Measurements from ENCODE around the gene STN1. TPM values are rescaled to one million over a fixed set of nuclear protein-coding genes. Genes with fewer than 3 reads are reported as not detected.

STN1 gene
- total and polyA plus RNA-seq, 2 of the 8 experiments (the other 6 are each of a cell fraction or from before 2014, with no cell fraction given), result 10.1 to 12.4 TPM

DNA sequence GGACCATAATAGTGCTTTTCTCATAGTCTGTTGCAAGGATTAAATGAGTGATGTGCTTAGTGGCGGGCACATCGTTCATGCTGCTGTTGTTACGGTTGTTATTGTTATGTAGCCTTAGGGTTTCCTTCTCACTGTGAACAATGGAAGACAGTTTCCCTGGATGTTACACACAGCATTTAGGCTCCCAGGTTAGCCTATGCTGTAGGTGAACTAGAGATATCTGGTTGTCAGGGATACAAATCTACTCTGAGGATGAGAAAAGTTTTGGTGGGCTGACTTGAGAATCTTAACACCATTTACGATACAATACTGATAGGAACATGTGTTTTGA lies 77.3 kb downstream of the STN1 start:
- H2BK15ac ChIP-seq (ENCODE audit: low read length), result no peak overlapping the region
- peak overlapping the region; percentile 47 to 52 for H3K4me2 ChIP-seq (ENCODE audit: insufficient read depth in 1 of 2, low read depth in 2 of 2, low read length in 2 of 2)
- FAIRE-seq (peak; percentile 73), DNase-seq (ENCODE audit: low read depth in 1 of 2, low spot score in 2 of 2) (no peak)
- no peaks in the 10 kb centered on the region for H3K27me3 ChIP-seq (replicated peaks in 1 of 4; ENCODE audit: control insufficient read depth in 3 of 4, extremely low read depth in 1 of 4, insufficient read depth in 3 of 4, low read length in 3 of 4)
- no peak overlapping the region for H3K4ac ChIP-seq (replicated peaks; ENCODE audit: insufficient read length, low read depth, low read length)
- ChIA-PET POLR2A (ENCODE audit: partially characterized antibody) (interaction anchor here (3.2 kb wide), 1 partner anchor 14 kb away, joined by 8 read pairs; the partner anchor contains the start of gene SH3PXD2A), CTCF (ENCODE audit: partially characterized antibody) (interaction anchor here (0.9 to 1.4 kb wide), 5 partner anchors 11 to 88 kb away, joined by 3 to 4 read pairs (median 3); no protein-coding TSS in a partner anchor)
- H3K18ac ChIP-seq (ENCODE audit: extremely low read depth, low read length), result no peak overlapping the region
- H2AFZ ChIP-seq (ENCODE audit: low read length), result no peak overlapping the region
- H2BK120ac ChIP-seq (replicated peaks; ENCODE audit: low read depth, low read length), result no peak overlapping the region
- no peaks in the 10 kb centered on the region for H3K36me3 ChIP-seq (ENCODE audit: control insufficient read depth in 2 of 4, insufficient read depth in 4 of 4, low read length in 3 of 4)
- H3K14ac ChIP-seq (ENCODE audit: insufficient read length), result no peak overlapping the region
- H4K91ac ChIP-seq (replicated peaks; ENCODE audit: insufficient read length, low read length), result no peak overlapping the region
- H3K4me1 ChIP-seq (replicated peaks in 1 of 4; ENCODE audit: control insufficient read depth in 3 of 4, insufficient read depth in 4 of 4, low read length in 3 of 4), result peaks cover 13 to 23% (median 20%) of the 10 kb centered on the region in 4 experiments
- H3K4me3 ChIP-seq (ENCODE audit: extremely low read depth in 1 of 4, insufficient read depth in 2 of 4, low read depth in 3 of 4, low read length in 4 of 4), result no peak overlapping the region
- H3K9ac ChIP-seq (replicated peaks in 1 of 4; ENCODE audit: extremely low read depth in 1 of 4, low read depth in 3 of 4, low read length in 3 of 4), result no peak overlapping the region
- no peak overlapping the region for H4K5ac ChIP-seq (ENCODE audit: insufficient read length, low read depth, low read length)
- H3K79me1 ChIP-seq (ENCODE audit: low read depth, low read length), result no peaks in the 10 kb centered on the region
- no peaks in the 10 kb centered on the region for H3K9me3 ChIP-seq (ENCODE audit: insufficient read depth in 2 of 2, low read depth in 1 of 2, low read length in 1 of 2)
- no peak overlapping the region for H2BK20ac ChIP-seq (ENCODE audit: low read length)
- peaks cover 5% of the 10 kb centered on the region; the same call in 1 of the 2 replicates for H3K23me2 ChIP-seq (ENCODE audit: low read depth, low read length)
- WGBS, 2 experiments (ENCODE audit: extremely low coverage in 1 of 2, insufficient coverage in 1 of 2, insufficient read length in 1 of 2, insufficient replicate concordance in 2 of 2, low coverage in 1 of 2, low lambda C conversion rate in 2 of 2, missing lambda C conversion rate in 1 of 2), result 51% methylated on average over 4 of the region's 4 CpGs; no CpG with 5 or more reads in 1 of the 2 experiments
- no peak overlapping the region for H3K23ac ChIP-seq (ENCODE audit: insufficient read length)
- H4K8ac ChIP-seq (ENCODE audit: extremely low read depth, insufficient read depth, low read length), result no peak overlapping the region
- H2BK12ac ChIP-seq (ENCODE audit: low read depth, low read length), result peak overlapping the region; percentile 4; the same call in 1 of the 2 replicates
- no peak overlapping the region for H2AK5ac ChIP-seq (ENCODE audit: low read depth, low read length)
- H3K56ac ChIP-seq (replicated peaks; ENCODE audit: insufficient read length, low read depth, low read length), result no peak overlapping the region
- no peak overlapping the region for H2BK5ac ChIP-seq (ENCODE audit: low read depth, low read length)
- no peaks in the 10 kb centered on the region for H4K20me1 ChIP-seq (replicated peaks in 1 of 2; ENCODE audit: control insufficient read depth in 1 of 2, insufficient read depth in 2 of 2, low read length in 2 of 2)
- H3K27ac ChIP-seq (ENCODE audit: low read depth, low read length), result no peak overlapping the region
- no peaks in the 10 kb centered on the region for H3K79me2 ChIP-seq (ENCODE audit: control insufficient read depth in 1 of 2, insufficient read depth in 2 of 2, low read length in 2 of 2)
- TF ChIP-seq E2F6 (IDR thresholded peaks at IDR 0.05) (no peak), TAF1 (IDR thresholded peaks at IDR 0.05; ENCODE audit: low read depth, low read length) (no peak), POLR2A (IDR thresholded peaks at IDR 0.05; ENCODE audit: control extremely low read depth in 1 of 2, low read depth in 2 of 2, low read length in 2 of 2) (no peak), BACH1 (IDR thresholded peaks at IDR 0.05; ENCODE audit: low read length) (no peak), HDAC2 (IDR thresholded peaks at IDR 0.05; ENCODE audit: borderline replicate concordance in 1 of 2, low read depth in 2 of 2, low read length in 2 of 2) (no peak), FOSL1 (IDR thresholded peaks at IDR 0.05; ENCODE audit: insufficient read depth, low read depth, low read length) (no peak), CBX5 (IDR thresholded peaks at IDR 0.05; ENCODE audit: low read depth, low read length) (no peak), EZH2 (IDR thresholded peaks at IDR 0.05; ENCODE audit: low read depth, low read length, severe bottlenecking) (no peak), JUND (IDR thresholded peaks at IDR 0.05; ENCODE audit: low read length) (no peak), RAD21 (IDR thresholded peaks at IDR 0.05 in 1 of 2, conservative IDR thresholded peaks at IDR 0.05 in 1 of 2; ENCODE audit: low read depth in 2 of 2, low read length in 2 of 2) (no peak), RFX5 (IDR thresholded peaks at IDR 0.05; ENCODE audit: borderline replicate concordance, low read depth, low read length) (no peak), KDM4A (IDR thresholded peaks at IDR 0.05; ENCODE audit: low read depth, low read length, severe bottlenecking) (no peak), YY1 (IDR thresholded peaks at IDR 0.05; ENCODE audit: low read depth, low read length) (no peak), SUZ12 (IDR thresholded peaks at IDR 0.05; ENCODE audit: low read length) (no peak)

Measured in H1 (cell line).